NCI-H1417 treated with DMSO at 0.1 percent for 48 hours (cell line): ENCODE results near the gene RAB6A.
"Not testable (repeated sequence)": the region's sequence is repeated elsewhere in the genome, so short reads cannot be mapped to it uniquely, and the experiment has no call there.

Source experiments
- DNase-seq: peaks from one replicate; lab custom pipeline; 2025; lab: John Stamatoyannopoulos, UW

Gene RAB6A

GRCh38 chr11:73717136-73717535 is 43.7 kb downstream of the RAB6A start:
- DNase-seq = no peak

- DNase-seq = no peak
Observed at GRCh38 chr11:73716153-73717056, 44.5 kb downstream of the RAB6A start.

GRCh38 chr11:73715541-73715940 is 45.3 kb downstream of the RAB6A start:
- no peak for DNase-seq

- DNase-seq = no peak
Observed at GRCh38 chr11:73710964-73711363, 49.9 kb downstream of the RAB6A start.

- no peak for DNase-seq
Observed at GRCh38 chr11:73705053-73705452, 55.8 kb downstream of the RAB6A start.

GRCh38 chr11:73693899-73694525 is 66.9 kb downstream of the RAB6A start:
- no peak for DNase-seq

- no peak for DNase-seq
Observed at GRCh38 chr11:73680687-73681086, 80.2 kb downstream of the RAB6A start.

- not testable (repeated sequence) for DNase-seq
Observed at GRCh38 chr11:73676552-73676951, 84.3 kb downstream of the RAB6A start.

GRCh38 chr11:73671701-73672100 is 89.2 kb downstream of the RAB6A start:
- DNase-seq = no peak

- no peak for DNase-seq
Observed at GRCh38 chr11:73670808-73671207, 90.1 kb downstream of the RAB6A start.

GRCh38 chr11:73667891-73668290 is 93.0 kb downstream of the RAB6A start:
- DNase-seq = no peak

GRCh38 chr11:73664877-73665276 is 96.0 kb downstream of the RAB6A start:
- no peak for DNase-seq

GRCh38 chr11:73663604-73664495 is 97.0 kb downstream of the RAB6A start:
- DNase-seq = no peak

- DNase-seq = no peak
Observed at GRCh38 chr11:73662445-73663157, 98.3 kb downstream of the RAB6A start.

- DNase-seq = no peak
Observed at GRCh38 chr11:73661035-73661628, 99.7 kb downstream of the RAB6A start.

- no peak for DNase-seq
Observed at GRCh38 chr11:73660497-73661034, 100.3 kb downstream of the RAB6A start.

GRCh38 chr11:73659961-73660360 is 100.9 kb downstream of the RAB6A start:
- no peak for DNase-seq

GRCh38 chr11:73656985-73657384 is 103.9 kb downstream of the RAB6A start:
- no peak for DNase-seq

- no peak for DNase-seq
Observed at GRCh38 chr11:73655686-73656085, 105.2 kb downstream of the RAB6A start.

- no peak for DNase-seq
Observed at GRCh38 chr11:73654482-73655021, 106.3 kb downstream of the RAB6A start.

GRCh38 chr11:73653996-73654395 is 106.9 kb downstream of the RAB6A start:
- no peak for DNase-seq
